ENCODE measurements around the gene AP4E1. TPM values are rescaled to one million over a fixed set of nuclear protein-coding genes. Genes with fewer than 3 reads are reported as not detected.

Gene AP4E1
- total RNA-seq, 1 experiment from 2014 or later = 10.1 TPM

GRCh38 chr15:50876260-50876988 lies 32.1 kb upstream of the AP4E1 start:
- Histone ChIP-seq H3K4me1 (ENCODE audit: control insufficient read depth in 1 of 2, insufficient read depth in 2 of 2, low read length in 2 of 2) (peaks cover 0 to 10% of the 10 kb centered on the region in 2 experiments; a peak in 2 of 4 replicates), H3K79me2 (ENCODE audit: insufficient read depth, low read length) (no peaks in the 10 kb centered on the region), H3K4me2 (ENCODE audit: low read length) (peak overlapping the region; percentile 74), H2AFZ (ENCODE audit: low read depth, low read length, poor library complexity, severe bottlenecking) (peak overlapping the region; percentile 77), H3K4me3 (replicated peaks in 1 of 2; ENCODE audit: low read depth in 1 of 2, low read length in 2 of 2) (peak overlapping the region; percentile 8 to 34; a peak in 3 of 4 replicates), H3K27ac (ENCODE audit: low read depth, low read length) (no peak overlapping the region), H3K9me2 (ENCODE audit: insufficient read depth) (no peaks in the 10 kb centered on the region), H4K20me1 (ENCODE audit: insufficient read depth) (no peaks in the 10 kb centered on the region), H3K36me3 (ENCODE audit: control insufficient read depth in 1 of 2, insufficient read depth in 2 of 2, low read length in 2 of 2) (no peaks in the 10 kb centered on the region), H3K9me3 (ENCODE audit: control insufficient read depth in 1 of 2, insufficient read depth in 1 of 2, low read depth in 1 of 2, low read length in 2 of 2) (no peaks in the 10 kb centered on the region), H3K27me3 (ENCODE audit: insufficient read depth, low read length) (peaks cover 6% of the 10 kb centered on the region; the same call in 1 of the 2 replicates), H3K9ac (ENCODE audit: low read length) (peak overlapping the region; percentile 26)
- POLR2A ChIA-PET = interaction anchor here (0.7 to 1.3 kb wide), 2 partner anchors 13 to 389 kb away, joined by 3 to 4 read pairs; no protein-coding TSS in a partner anchor
- no TSS peak for BruUV-seq (replicated peaks)
- DNase-seq (ENCODE audit: low read depth, low spot score) (no peak), ATAC-seq (peak; percentile 41)
- CTCF ChIA-PET = interaction anchor here (0.7 to 1.5 kb wide), 6 partner anchors 9 to 902 kb away, joined by 3 to 5 read pairs (median 4); partner anchors contain the start of gene TRPM7
- RAD21 ChIA-PET (ENCODE audit: low non-redundant PET in 1 of 2, low total read pairs in 2 of 2, uncharacterized antibody in 2 of 2, unreplicated experiment in 2 of 2) = interaction anchor here in 1 of 2 experiments (1.1 kb wide), 1 partner anchor 209 kb away, joined by 6 read pairs; no protein-coding TSS in a partner anchor
- intact Hi-C loops (cut with micrococcal nuclease) = loop anchor here (2.0 kb wide), 1 partner anchor 202 kb away; no protein-coding TSS in a partner anchor
- no peak for TF ChIP-seq ZNF274 (IDR thresholded peaks at IDR 0.05; ENCODE audit: low read depth, low read length)
- TF ChIP-seq EGR1 (IDR thresholded peaks at IDR 0.05; ENCODE audit: low read depth) = no peak
- TF ChIP-seq YY1 (IDR thresholded peaks at IDR 0.05; ENCODE audit: extremely low read depth, insufficient replicate concordance, low read depth, low read length) = no peak
- TF ChIP-seq JUND (IDR thresholded peaks at IDR 0.05) = no peak
- no peak for TF ChIP-seq POLR2AphosphoS5 (IDR thresholded peaks at IDR 0.05; ENCODE audit: low read depth, low read length)
- TF ChIP-seq ZBTB33 (IDR thresholded peaks at IDR 0.05; ENCODE audit: extremely low read depth, insufficient replicate concordance, low read length) = no peak
- TF ChIP-seq MAX (IDR thresholded peaks at IDR 0.05) = no peak
- TF ChIP-seq CBX3 (IDR thresholded peaks at IDR 0.05; ENCODE audit: low read depth) = no peak
- no peak for TF ChIP-seq SP1 (IDR thresholded peaks at IDR 0.05; ENCODE audit: low read depth)
- no peak for TF ChIP-seq EZH2 (IDR thresholded peaks at IDR 0.05)
- no peak for TF ChIP-seq SIN3A (IDR thresholded peaks at IDR 0.05; ENCODE audit: low read depth)
